ENCODE measurements around the gene AMDHD2. TPM values are rescaled to one million over a fixed set of nuclear protein-coding genes. Genes with fewer than 3 reads are reported as not detected.

Gene AMDHD2
- total and polyA plus RNA-seq, 2 of the 13 experiments (the other 11 are each of a cell fraction or from before 2014, with no cell fraction given) = 33.5 to 39.1 TPM

GRCh38 chr16:2500918-2501750 lies 19.0 kb upstream of the AMDHD2 start (continued):
- TF ChIP-seq, protein P1, sequence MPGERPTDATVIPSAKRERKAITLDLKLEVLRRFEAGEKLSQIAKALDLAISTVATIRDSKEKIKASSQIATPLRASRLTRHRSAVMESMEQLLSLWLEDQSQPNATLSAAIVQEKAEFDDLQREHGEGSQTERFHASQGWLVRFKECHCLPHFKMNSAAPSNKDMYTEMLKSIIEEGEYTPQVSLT (CRISPR knock-in tag; IDR thresholded peaks at IDR 0.05; ENCODE audit: borderline replicate concordance, low read depth) = no peak
- TF ChIP-seq MAZ (IDR thresholded peaks at IDR 0.05; ENCODE audit: borderline replicate concordance, low read depth, low read length) (no peak), MAZ (CRISPR knock-in tag; IDR thresholded peaks at IDR 0.05; ENCODE audit: low read depth) (peak; percentile 67; the same call in 1 of the 2 replicates), ZNF556 (CRISPR knock-in tag; IDR thresholded peaks at IDR 0.05; ENCODE audit: borderline replicate concordance) (no peak), TEF (CRISPR knock-in tag; IDR thresholded peaks at IDR 0.05) (no peak), DPF2 (CRISPR knock-in tag; IDR thresholded peaks at IDR 0.05; ENCODE audit: borderline replicate concordance, low read depth) (no peak), ZNF7 (CRISPR knock-in tag; IDR thresholded peaks at IDR 0.05) (no peak), TEAD3 (CRISPR knock-in tag; optimal IDR thresholded peaks at IDR 0.05; ENCODE audit: borderline replicate concordance) (peak; percentile 53), ZNF414 (CRISPR knock-in tag; IDR thresholded peaks at IDR 0.05) (0 out of 2 replicates have a peak, but pooled peaks have one; percentile 63), XRCC5 (optimal IDR thresholded peaks at IDR 0.05; ENCODE audit: low read length) (peak; percentile 83), ZNF709 (CRISPR knock-in tag; IDR thresholded peaks at IDR 0.05) (no peak), NCOA1 (CRISPR knock-in tag; IDR thresholded peaks at IDR 0.05) (0 out of 2 replicates have a peak, but pooled peaks have one; percentile 55), HNF1A (IDR thresholded peaks at IDR 0.05; ENCODE audit: low read depth) (no peak), HNF1A (CRISPR knock-in tag; IDR thresholded peaks at IDR 0.05; ENCODE audit: borderline replicate concordance) (no peak), RARA (CRISPR knock-in tag; IDR thresholded peaks at IDR 0.05) (0 out of 2 replicates have a peak, but pooled peaks have one; percentile 6), KLF16 (CRISPR knock-in tag; IDR thresholded peaks at IDR 0.05) (no peak)
- TF ChIP-seq, protein P2, sequence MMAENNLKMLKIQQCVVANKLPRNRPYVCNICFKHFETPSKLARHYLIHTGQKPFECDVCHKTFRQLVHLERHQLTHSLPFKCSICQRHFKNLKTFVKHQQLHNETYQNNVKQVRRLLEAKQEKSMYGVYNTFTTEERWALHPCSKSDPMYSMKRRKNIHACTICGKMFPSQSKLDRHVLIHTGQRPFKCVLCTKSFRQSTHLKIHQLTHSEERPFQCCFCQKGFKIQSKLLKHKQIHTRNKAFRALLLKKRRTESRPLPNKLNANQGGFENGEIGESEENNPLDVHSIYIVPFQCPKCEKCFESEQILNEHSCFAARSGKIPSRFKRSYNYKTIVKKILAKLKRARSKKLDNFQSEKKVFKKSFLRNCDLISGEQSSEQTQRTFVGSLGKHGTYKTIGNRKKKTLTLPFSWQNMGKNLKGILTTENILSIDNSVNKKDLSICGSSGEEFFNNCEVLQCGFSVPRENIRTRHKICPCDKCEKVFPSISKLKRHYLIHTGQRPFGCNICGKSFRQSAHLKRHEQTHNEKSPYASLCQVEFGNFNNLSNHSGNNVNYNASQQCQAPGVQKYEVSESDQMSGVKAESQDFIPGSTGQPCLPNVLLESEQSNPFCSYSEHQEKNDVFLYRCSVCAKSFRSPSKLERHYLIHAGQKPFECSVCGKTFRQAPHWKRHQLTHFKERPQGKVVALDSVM (CRISPR knock-in tag; IDR thresholded peaks at IDR 0.05) = no peak
